ENCODE measurements around the gene HSD17B7.

GRCh38 chr1:162861101-162861500 lies 70.6 kb downstream of the HSD17B7 start, which contains the start of gene CCDC190:
- no peak for TF ChIP-seq EZH2 (IDR thresholded peaks at IDR 0.05; ENCODE audit: borderline replicate concordance, low read depth, low read length, poor library complexity, severe bottlenecking)
- TF ChIP-seq, protein P1, sequence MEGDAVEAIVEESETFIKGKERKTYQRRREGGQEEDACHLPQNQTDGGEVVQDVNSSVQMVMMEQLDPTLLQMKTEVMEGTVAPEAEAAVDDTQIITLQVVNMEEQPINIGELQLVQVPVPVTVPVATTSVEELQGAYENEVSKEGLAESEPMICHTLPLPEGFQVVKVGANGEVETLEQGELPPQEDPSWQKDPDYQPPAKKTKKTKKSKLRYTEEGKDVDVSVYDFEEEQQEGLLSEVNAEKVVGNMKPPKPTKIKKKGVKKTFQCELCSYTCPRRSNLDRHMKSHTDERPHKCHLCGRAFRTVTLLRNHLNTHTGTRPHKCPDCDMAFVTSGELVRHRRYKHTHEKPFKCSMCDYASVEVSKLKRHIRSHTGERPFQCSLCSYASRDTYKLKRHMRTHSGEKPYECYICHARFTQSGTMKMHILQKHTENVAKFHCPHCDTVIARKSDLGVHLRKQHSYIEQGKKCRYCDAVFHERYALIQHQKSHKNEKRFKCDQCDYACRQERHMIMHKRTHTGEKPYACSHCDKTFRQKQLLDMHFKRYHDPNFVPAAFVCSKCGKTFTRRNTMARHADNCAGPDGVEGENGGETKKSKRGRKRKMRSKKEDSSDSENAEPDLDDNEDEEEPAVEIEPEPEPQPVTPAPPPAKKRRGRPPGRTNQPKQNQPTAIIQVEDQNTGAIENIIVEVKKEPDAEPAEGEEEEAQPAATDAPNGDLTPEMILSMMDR (conservative IDR thresholded peaks at IDR 0.05; ENCODE audit: low read depth, low read length), result no peak
